Mucosa of descending colon (tissue), 3 donors: ENCODE results near the gene PPFIA3. TPM values are rescaled to one million over a fixed set of nuclear protein-coding genes. Genes with fewer than 3 reads are reported as not detected.

Source experiments
- ATAC-seq: fragments of 200-7000 bp; cut with Tn5 transposase; one replicate; pipeline ENCODE4 v1.9.1; 2020; ENCODE audit warnings: mild to moderate bottlenecking, moderate library complexity
- DNase-seq, 3 donors: peaks; one replicate each; pipeline ENCODE4 v3.0.0-alpha.2; 2020
- H3K36me3 ChIP-seq: fragments of 200-600 bp; one replicate; pipeline ENCODE4 v1.8.0; 2021; ENCODE audit warnings: low read depth, mild to moderate bottlenecking
- H3K4me1 ChIP-seq: fragments of 200-600 bp; one replicate; pipeline ENCODE4 v1.8.0; 2021; ENCODE audit warnings: low read depth, mild to moderate bottlenecking
- H3K4me3 ChIP-seq: fragments of 200-600 bp; one replicate; pipeline ENCODE4 v1.8.0; 2021; ENCODE audit warnings: mild to moderate bottlenecking
- H3K9me3 ChIP-seq: fragments of 200-600 bp; one replicate; pipeline ENCODE4 v1.8.0; 2021; ENCODE audit warnings: mild to moderate bottlenecking
- intact Hi-C, 2 donors: fragments of 100-400 bp; cut with DNase I in 1 of 2; cut with micrococcal nuclease in 1 of 2; formaldehyde crosslinking; loops; one replicate each; pipeline versions ENCODE4 v1.11.0 to v1.11.1; 2022; cut with DNase I, micrococcal nuclease
- total RNA-seq, 3 donors: library from RNA; stranded (reverse); fragmentation: NEBNext Ultra II Directional in 2 of 3; extraction: Animal tissue kit (Norgen Biotek cat#: 25700) in 2 of 3; gene quantifications; one replicate each; pipeline versions ENCODE4 v1.2.1 to v1.2.4, GENCODE V29; 2021 to 2023
- TF ChIP-seq, protein P1 (sequence below): fragments of 200-600 bp; IDR thresholded peaks from one replicate; pipeline ENCODE4 v1.8.0; 2022; ENCODE audit warnings: antibody characterized with exemption, mild to moderate bottlenecking
- donor health status: DM: no; HTN: no; CAD: no; lungs with moderate emphysema.
- donor health status: DM: no; HTN: no; CAD: no.
- donor health status: DM: no; HTN: yes; CAD: no.

PPFIA3 gene
- total RNA-seq, 3 donors from 2014 or later, result 15.1 to 21.4 (median 19.6) TPM

DNA sequence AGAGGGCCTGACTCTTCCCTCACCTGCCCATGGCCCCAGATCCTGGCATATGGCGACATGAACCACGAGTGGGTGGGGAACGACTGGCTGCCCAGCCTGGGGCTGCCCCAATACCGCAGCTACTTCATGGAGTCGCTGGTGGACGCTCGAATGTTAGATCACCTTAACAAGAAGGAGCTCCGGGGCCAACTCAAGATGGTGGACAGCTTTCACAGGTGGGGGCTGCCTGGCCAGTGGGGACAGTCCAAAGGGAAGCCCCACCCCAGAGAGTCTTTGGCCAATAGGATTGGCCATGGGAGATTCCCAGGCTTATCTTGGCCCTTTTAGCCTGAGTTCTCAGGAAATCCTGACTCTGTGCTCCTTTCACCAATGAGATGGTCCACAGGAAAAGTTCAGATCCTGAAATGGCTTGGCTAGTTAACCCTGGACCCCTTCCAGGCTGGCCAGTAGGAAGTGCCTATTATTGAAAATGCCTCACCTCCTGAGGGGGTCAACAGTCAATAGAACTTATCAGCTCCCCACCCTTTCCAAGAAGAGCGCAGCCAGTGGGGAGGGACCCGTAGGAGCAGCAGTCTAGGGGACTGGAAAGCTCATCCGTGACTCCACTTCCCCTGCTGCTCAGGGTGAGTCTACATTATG is 28.8 kb downstream of the PPFIA3 start:
- H3K9me3 ChIP-seq, result no peaks in the 10 kb centered on the region
- ATAC-seq (no peak), DNase-seq (no peak)
- H3K4me1 ChIP-seq, result peaks cover 29% of the 10 kb centered on the region
- H3K36me3 ChIP-seq, result no peaks in the 10 kb centered on the region
- intact Hi-C loops, result loop anchor here (10.0 kb wide), 1 partner anchor 53 kb away; no protein-coding TSS in a partner anchor
- TF ChIP-seq, protein P1, sequence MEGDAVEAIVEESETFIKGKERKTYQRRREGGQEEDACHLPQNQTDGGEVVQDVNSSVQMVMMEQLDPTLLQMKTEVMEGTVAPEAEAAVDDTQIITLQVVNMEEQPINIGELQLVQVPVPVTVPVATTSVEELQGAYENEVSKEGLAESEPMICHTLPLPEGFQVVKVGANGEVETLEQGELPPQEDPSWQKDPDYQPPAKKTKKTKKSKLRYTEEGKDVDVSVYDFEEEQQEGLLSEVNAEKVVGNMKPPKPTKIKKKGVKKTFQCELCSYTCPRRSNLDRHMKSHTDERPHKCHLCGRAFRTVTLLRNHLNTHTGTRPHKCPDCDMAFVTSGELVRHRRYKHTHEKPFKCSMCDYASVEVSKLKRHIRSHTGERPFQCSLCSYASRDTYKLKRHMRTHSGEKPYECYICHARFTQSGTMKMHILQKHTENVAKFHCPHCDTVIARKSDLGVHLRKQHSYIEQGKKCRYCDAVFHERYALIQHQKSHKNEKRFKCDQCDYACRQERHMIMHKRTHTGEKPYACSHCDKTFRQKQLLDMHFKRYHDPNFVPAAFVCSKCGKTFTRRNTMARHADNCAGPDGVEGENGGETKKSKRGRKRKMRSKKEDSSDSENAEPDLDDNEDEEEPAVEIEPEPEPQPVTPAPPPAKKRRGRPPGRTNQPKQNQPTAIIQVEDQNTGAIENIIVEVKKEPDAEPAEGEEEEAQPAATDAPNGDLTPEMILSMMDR, result no peak
- peak overlapping the region; percentile 38 for H3K4me3 ChIP-seq

DNA sequence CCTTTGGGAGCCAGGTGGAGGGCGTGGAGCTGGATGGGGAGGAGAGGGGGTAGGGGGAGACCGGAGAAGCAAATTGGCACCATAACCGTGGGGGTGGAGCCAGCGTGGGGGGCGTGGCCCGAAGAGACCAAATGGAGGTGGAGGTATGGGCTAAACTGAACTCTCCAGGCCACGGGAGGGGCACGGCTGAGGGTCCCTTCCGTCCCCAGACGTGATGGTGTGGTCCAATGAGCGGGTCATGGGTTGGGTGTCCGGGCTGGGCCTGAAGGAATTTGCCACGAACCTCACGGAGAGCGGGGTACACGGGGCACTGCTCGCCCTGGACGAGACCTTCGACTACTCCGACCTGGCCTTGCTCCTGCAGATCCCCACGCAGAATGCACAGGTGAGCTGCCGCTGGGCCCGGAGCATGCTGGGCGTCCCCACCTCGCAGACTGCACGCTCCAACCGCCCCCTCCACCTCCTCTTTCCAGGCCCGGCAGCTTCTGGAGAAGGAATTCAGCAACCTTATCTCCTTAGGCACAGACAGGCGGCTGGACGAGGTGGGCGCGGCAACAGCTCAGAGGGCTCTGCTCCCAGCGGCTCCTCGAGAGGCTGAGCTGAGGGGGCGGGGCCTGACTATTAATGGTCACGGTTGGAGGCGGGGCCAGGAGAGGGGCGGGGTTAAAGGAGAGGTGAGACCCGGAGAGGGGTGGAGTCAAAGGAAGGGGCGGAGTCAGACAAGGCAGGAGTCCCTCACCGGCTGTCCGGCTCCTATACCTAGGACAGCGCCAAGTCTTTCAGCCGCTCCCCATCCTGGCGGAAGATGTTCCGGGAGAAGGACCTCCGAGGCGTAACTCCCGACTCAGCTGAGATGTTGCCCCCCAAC is 29.7 kb downstream of the PPFIA3 start:
- Histone ChIP-seq H3K4me3 (peak overlapping the region; percentile 38), H3K36me3 (no peaks in the 10 kb centered on the region), H3K9me3 (no peaks in the 10 kb centered on the region), H3K4me1 (peaks cover 27% of the 10 kb centered on the region)
- TF ChIP-seq, protein P1, result no peak
- ATAC-seq (peak; percentile 74), DNase-seq (peak; percentile 97 to 100 (median 100))
- intact Hi-C loops, result loop anchor here (10.0 kb wide), 1 partner anchor 54 kb away; no protein-coding TSS in a partner anchor

DNA sequence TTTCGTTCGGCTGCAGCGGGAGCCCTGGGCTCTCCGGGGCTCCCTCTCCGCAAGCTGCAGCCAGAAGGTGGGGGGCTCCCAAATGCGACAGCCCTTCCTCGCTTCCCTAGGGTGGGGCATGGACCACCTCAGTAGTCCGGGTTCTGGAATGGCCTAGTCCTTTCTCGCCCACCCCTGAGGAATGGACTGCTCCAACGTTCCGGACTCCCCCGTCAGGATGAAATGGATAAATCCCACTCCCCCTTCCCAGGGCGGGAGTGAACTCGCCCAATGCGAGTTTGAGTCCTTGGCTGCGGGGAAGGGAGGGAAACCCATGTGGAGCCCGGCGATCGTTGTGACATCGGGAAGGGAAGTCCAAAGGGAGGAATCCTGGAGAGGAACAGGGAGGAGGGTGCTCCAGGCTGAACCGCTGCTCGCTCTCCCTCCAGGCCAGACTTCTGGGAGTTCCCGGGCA is 30.3 kb downstream of the PPFIA3 start:
- intact Hi-C loops, result loop anchor here (10.0 kb wide), 1 partner anchor 55 kb away; no protein-coding TSS in a partner anchor
- Histone ChIP-seq H3K9me3 (no peaks in the 10 kb centered on the region), H3K36me3 (no peaks in the 10 kb centered on the region), H3K4me3 (peak overlapping the region; percentile 38), H3K4me1 (peaks cover 27% of the 10 kb centered on the region)
- TF ChIP-seq, protein P1, result no peak
- ATAC-seq, result peak; percentile 26
- peak; percentile 70 to 76 (median 76) for DNase-seq

DNA sequence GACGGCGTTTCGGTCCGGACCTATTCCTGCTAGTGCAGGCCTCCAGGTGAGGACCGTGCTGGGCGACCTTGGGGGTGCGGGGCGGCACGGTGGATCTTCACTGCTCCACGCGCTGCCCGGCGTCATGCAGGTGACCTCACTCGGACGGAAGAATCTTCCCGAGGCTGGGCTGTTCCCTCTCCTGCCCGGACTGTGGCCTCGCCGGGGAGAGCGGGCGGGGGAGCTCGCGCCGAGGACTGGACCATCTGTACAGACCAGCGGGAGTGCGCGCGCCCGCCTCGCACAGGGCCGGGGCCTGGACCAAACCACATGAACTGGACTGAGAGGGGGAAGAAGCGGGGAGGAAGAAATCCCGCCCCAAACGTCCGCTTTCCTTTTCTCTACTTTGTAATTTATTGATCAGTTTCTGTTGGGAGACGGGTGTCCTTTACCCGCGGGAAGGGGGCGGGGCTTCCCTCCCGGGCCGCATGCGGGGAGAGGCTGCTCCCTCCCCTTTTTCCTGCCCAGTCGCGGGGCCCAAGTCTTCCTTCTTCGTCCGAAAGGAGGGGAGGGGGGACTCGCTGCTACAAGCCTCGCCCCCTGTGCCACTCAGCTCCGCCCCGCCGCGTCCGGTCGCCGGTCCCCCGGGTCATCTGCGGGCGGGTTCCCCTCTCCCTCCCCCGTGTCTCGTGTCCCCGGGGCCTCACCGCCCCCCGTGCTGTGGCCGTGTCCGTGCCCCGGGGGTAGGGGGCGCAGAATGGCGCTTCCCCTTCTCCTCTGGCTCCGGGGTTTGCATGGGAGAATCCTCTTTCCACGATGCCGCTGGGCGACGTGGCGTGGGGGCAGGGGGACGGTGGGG is 31.0 kb downstream of the PPFIA3 start:
- Histone ChIP-seq H3K36me3 (no peaks in the 10 kb centered on the region), H3K4me1 (peaks cover 27% of the 10 kb centered on the region), H3K4me3 (peak overlapping the region; percentile 38), H3K9me3 (no peaks in the 10 kb centered on the region)
- DNase-seq (peak; percentile 92 to 94 (median 93)), ATAC-seq (peak; percentile 70)
- TF ChIP-seq, protein P1, result no peak
- intact Hi-C loops, result no loop called here

DNA sequence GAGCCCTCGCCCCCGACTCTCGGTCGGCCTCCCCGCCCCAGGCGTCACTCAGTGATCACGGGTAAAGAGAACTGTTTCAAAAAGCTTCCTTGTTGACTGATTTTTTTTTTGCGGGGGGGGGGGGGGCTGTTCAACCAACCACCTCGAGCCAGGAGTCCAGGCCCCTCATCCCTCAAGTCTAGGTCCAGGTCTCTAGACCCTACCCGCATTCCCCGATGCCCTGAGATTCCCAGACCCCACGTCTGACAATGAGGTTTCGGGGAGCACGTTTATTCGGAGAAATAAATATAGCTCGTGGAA is 31.6 kb downstream of the PPFIA3 start:
- DNase-seq (no peak), ATAC-seq (no peak)
- intact Hi-C loops, result no loop called here
- Histone ChIP-seq H3K36me3 (no peaks in the 10 kb centered on the region), H3K4me3 (no peak overlapping the region), H3K4me1 (peaks cover 22% of the 10 kb centered on the region), H3K9me3 (no peaks in the 10 kb centered on the region)
- TF ChIP-seq, protein P1, result no peak
